ENCODE data around the gene MYO9B. TPM values are rescaled to one million over a fixed set of nuclear protein-coding genes. Genes with fewer than 3 reads are reported as not detected.

MYO9B gene
- total and polyA plus RNA-seq, 9 of the 15 experiments (the other 6 are each of a cell fraction or from before 2014, with no cell fraction given): 2.4 to 77.6 (median 23.0) TPM

DNA sequence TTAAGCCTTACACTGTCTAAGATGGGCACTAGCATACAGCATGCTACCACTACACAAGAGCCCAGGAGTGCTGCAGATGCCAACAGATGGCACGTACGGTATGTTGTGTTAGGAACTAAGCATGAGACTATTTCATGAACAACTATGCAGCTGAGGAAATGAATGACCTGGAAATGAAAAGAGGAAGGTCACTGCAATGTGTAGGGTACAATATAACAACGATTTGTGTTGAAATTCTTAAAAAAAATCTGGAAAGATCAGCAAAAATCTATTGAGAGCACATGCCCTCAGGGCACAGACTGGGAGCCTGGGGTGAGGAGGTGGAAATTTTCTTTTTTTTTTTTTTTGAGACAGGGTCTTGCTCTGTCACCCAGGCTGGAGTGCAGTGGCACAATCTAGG, 14.8 kb upstream of the MYO9B start:
- no peaks in the 10 kb centered on the region; the same call in 1 of the 2 replicates for H4K20me1 ChIP-seq (replicated peaks; ENCODE audit: control insufficient read depth, insufficient read depth, low read length)
- H3K4me1 ChIP-seq (replicated peaks in 1 of 2; ENCODE audit: control insufficient read depth in 2 of 2, insufficient read depth in 2 of 2, low read length in 2 of 2): no peaks in the 10 kb centered on the region
- no peaks in the 10 kb centered on the region for H3K9me3 ChIP-seq (replicated peaks; ENCODE audit: control insufficient read depth, insufficient read depth, low read depth, low read length)
- ChIA-PET CTCF (ENCODE audit: low intra/inter-chr PET ratio) (no interaction called here), POLR2A (no interaction called here)
- H3K79me2 ChIP-seq (ENCODE audit: control insufficient read depth, insufficient read depth, low read length): peaks cover 41% of the 10 kb centered on the region
- DNase-seq (ENCODE audit: extremely low read depth in 1 of 4, low spot score in 3 of 4) (no peak), FAIRE-seq (no peak), ATAC-seq (no peak)
- H3K4me3 ChIP-seq: no peak overlapping the region
- 91% methylated on average over 3 of the region's 3 CpGs for WGBS (ENCODE audit: insufficient coverage, low coverage, missing lambda C conversion rate)
- no peaks in the 10 kb centered on the region for H3K9me1 ChIP-seq (ENCODE audit: control insufficient read depth, insufficient read depth, low read length)
- TF ChIP-seq PHF21A (IDR thresholded peaks at IDR 0.05; ENCODE audit: borderline replicate concordance, low read depth) (no peak), ZNF644 (tag; IDR thresholded peaks at IDR 0.05; ENCODE audit: low read depth) (no peak), ELF4 (CRISPR knock-in tag; IDR thresholded peaks at IDR 0.05) (no peak), NR4A1 (CRISPR knock-in tag; IDR thresholded peaks at IDR 0.05) (no peak), NR4A1 (tag; IDR thresholded peaks at IDR 0.05) (no peak), ZNF347 (CRISPR knock-in tag; IDR thresholded peaks at IDR 0.05; ENCODE audit: low read depth) (no peak), MYC (IDR thresholded peaks at IDR 0.05; ENCODE audit: low read depth, low read length) (no peak), MYC (CRISPR knock-in tag; IDR thresholded peaks at IDR 0.05; ENCODE audit: borderline replicate concordance, low read depth) (no peak), TAF15 (IDR thresholded peaks at IDR 0.05; ENCODE audit: low read depth, low read length) (no peak), HNRNPH1 (optimal IDR thresholded peaks at IDR 0.05; ENCODE audit: low read depth, low read length) (no peak), HDAC2 (IDR thresholded peaks at IDR 0.05) (no peak), PHB (CRISPR knock-in tag; IDR thresholded peaks at IDR 0.05) (no peak)
- TF ChIP-seq, protein P1, sequence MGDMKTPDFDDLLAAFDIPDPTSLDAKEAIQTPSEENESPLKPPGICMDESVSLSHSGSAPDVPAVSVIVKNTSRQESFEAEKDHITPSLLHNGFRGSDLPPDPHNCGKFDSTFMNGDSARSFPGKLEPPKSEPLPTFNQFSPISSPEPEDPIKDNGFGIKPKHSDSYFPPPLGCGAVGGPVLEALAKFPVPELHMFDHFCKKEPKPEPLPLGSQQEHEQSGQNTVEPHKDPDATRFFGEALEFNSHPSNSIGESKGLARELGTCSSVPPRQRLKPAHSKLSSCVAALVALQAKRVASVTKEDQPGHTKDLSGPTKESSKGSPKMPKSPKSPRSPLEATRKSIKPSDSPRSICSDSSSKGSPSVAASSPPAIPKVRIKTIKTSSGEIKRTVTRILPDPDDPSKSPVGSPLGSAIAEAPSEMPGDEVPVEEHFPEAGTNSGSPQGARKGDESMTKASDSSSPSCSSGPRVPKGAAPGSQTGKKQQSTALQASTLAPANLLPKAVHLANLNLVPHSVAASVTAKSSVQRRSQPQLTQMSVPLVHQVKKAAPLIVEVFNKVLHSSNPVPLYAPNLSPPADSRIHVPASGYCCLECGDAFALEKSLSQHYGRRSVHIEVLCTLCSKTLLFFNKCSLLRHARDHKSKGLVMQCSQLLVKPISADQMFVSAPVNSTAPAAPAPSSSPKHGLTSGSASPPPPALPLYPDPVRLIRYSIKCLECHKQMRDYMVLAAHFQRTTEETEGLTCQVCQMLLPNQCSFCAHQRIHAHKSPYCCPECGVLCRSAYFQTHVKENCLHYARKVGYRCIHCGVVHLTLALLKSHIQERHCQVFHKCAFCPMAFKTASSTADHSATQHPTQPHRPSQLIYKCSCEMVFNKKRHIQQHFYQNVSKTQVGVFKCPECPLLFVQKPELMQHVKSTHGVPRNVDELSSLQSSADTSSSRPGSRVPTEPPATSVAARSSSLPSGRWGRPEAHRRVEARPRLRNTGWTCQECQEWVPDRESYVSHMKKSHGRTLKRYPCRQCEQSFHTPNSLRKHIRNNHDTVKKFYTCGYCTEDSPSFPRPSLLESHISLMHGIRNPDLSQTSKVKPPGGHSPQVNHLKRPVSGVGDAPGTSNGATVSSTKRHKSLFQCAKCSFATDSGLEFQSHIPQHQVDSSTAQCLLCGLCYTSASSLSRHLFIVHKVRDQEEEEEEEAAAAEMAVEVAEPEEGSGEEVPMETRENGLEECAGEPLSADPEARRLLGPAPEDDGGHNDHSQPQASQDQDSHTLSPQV (IDR thresholded peaks at IDR 0.05): no peak
- H3K27ac ChIP-seq (ENCODE audit: extremely low read depth, low read depth, low read length): no peak overlapping the region
- in situ Hi-C loops (cut with MboI): loop anchor here (10.0 kb wide), 1 partner anchor 324 kb away; no protein-coding TSS in a partner anchor
- intact Hi-C loops (cut with micrococcal nuclease): no loop called here
- H3K4me2 ChIP-seq (ENCODE audit: insufficient read depth, low read length): no peak overlapping the region
- H2AFZ ChIP-seq (ENCODE audit: low read depth, low read length): no peak overlapping the region
- H3K27me3 ChIP-seq (ENCODE audit: control insufficient read depth in 2 of 2, insufficient read depth in 2 of 2, low read length in 2 of 2): no peaks in the 10 kb centered on the region
- no peak overlapping the region for H3K9ac ChIP-seq (ENCODE audit: insufficient read depth in 1 of 2, low read depth in 2 of 2, low read length in 2 of 2)
- peaks cover 89% of the 10 kb centered on the region for H3K36me3 ChIP-seq (ENCODE audit: control insufficient read depth, insufficient read depth, low read length)
- no TSS peak for BruUV-seq (replicated peaks)
